ENCODE results near the gene DHTKD1. TPM values are rescaled to one million over a fixed set of nuclear protein-coding genes. Genes with fewer than 3 reads are reported as not detected.

Gene DHTKD1, protein sequence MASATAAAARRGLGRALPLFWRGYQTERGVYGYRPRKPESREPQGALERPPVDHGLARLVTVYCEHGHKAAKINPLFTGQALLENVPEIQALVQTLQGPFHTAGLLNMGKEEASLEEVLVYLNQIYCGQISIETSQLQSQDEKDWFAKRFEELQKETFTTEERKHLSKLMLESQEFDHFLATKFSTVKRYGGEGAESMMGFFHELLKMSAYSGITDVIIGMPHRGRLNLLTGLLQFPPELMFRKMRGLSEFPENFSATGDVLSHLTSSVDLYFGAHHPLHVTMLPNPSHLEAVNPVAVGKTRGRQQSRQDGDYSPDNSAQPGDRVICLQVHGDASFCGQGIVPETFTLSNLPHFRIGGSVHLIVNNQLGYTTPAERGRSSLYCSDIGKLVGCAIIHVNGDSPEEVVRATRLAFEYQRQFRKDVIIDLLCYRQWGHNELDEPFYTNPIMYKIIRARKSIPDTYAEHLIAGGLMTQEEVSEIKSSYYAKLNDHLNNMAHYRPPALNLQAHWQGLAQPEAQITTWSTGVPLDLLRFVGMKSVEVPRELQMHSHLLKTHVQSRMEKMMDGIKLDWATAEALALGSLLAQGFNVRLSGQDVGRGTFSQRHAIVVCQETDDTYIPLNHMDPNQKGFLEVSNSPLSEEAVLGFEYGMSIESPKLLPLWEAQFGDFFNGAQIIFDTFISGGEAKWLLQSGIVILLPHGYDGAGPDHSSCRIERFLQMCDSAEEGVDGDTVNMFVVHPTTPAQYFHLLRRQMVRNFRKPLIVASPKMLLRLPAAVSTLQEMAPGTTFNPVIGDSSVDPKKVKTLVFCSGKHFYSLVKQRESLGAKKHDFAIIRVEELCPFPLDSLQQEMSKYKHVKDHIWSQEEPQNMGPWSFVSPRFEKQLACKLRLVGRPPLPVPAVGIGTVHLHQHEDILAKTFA
- total RNA-seq (10 to 100 TPM; 10.3 to 33.2 (median 26.4) TPM), polyA plus RNA-seq (10 to 100 TPM; 13.5 to 30.7 TPM)
- long read RNA-seq, donor 1, full-length matches to known transcripts = 62 of 123 reads
- long read RNA-seq, donor 1, partial matches to known transcripts = 18 of 123 reads
- long read RNA-seq, donor 1, other reads (novel, unspliced or antisense) = 43 of 123 reads
- long read RNA-seq, donor 2, partial matches to known transcripts = 9 of 9 reads
- long read RNA-seq, donor 2, other reads (novel, unspliced or antisense) = 0 of 9 reads
- long read RNA-seq, donor 3, full-length matches to known transcripts = 37 of 53 reads
- long read RNA-seq, donor 3, partial matches to known transcripts = 5 of 53 reads
- long read RNA-seq, donor 3, other reads (novel, unspliced or antisense) = 11 of 53 reads

- Histone ChIP-seq H3K36me3 (no peaks in the 10 kb centered on the region), H3K4me1 (ENCODE audit: insufficient read depth) (peaks cover 3% of the 10 kb centered on the region), H3K4me3 (peak within 1 kb of the TSS; percentile 100), H3K27me3 (no peaks in the 10 kb centered on the region), H3K27ac (peak within 1 kb of the TSS; percentile 37 to 70), H3K9me3 (no peaks in the 10 kb centered on the region)
- intact Hi-C loops (cut with DNase I) = no loop called here
- no peak for TF ChIP-seq EP300 (IDR thresholded peaks at IDR 0.05)
- peak; percentile 82 for TF ChIP-seq POLR2A (IDR thresholded peaks at IDR 0.05)
- TF ChIP-seq, protein P1, sequence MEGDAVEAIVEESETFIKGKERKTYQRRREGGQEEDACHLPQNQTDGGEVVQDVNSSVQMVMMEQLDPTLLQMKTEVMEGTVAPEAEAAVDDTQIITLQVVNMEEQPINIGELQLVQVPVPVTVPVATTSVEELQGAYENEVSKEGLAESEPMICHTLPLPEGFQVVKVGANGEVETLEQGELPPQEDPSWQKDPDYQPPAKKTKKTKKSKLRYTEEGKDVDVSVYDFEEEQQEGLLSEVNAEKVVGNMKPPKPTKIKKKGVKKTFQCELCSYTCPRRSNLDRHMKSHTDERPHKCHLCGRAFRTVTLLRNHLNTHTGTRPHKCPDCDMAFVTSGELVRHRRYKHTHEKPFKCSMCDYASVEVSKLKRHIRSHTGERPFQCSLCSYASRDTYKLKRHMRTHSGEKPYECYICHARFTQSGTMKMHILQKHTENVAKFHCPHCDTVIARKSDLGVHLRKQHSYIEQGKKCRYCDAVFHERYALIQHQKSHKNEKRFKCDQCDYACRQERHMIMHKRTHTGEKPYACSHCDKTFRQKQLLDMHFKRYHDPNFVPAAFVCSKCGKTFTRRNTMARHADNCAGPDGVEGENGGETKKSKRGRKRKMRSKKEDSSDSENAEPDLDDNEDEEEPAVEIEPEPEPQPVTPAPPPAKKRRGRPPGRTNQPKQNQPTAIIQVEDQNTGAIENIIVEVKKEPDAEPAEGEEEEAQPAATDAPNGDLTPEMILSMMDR (IDR thresholded peaks at IDR 0.05) = peak; percentile 42 to 77 (median 51)
- 1 to 4% (median 4%) methylated on average over 40 to 66 of the region's 66 CpGs for WGBS, 3 donors
- peak; percentile 98 to 100 (median 99) for DNase-seq
Observed at GRCh38 chr10:12068449-12069269, at the start of gene DHTKD1. Gene DHTKD1 (plus strand): TSS chr10:12068954. CDS start chr10:12069034, 80 bp downstream.

- no peaks in the 10 kb centered on the region for H3K9me3 ChIP-seq
- intact Hi-C loops (cut with DNase I) = no loop called here
- TF ChIP-seq EP300 (IDR thresholded peaks at IDR 0.05) (no peak), POLR2A (IDR thresholded peaks at IDR 0.05) (no peak)
- TF ChIP-seq, protein P1 (IDR thresholded peaks at IDR 0.05) = no peak
- peak in 1 of 5 donors; percentile 29 for DNase-seq
- 34 to 42% (median 41%) methylated on average over 9 of the region's 9 CpGs for WGBS, 3 donors
- no peaks in the 10 kb centered on the region for H3K36me3 ChIP-seq
- H3K4me3 ChIP-seq = no peak overlapping the region
- no peaks in the 10 kb centered on the region for H3K27me3 ChIP-seq
- H3K4me1 ChIP-seq (ENCODE audit: insufficient read depth) = peaks cover 2% of the 10 kb centered on the region
- H3K27ac ChIP-seq = peak overlapping the region in 1 of 2 donors; percentile 25
Observed at GRCh38 chr10:12019283-12019971, 49.3 kb upstream of the DHTKD1 start.

- Histone ChIP-seq H3K4me1 (ENCODE audit: insufficient read depth) (peaks cover 2% of the 10 kb centered on the region), H3K4me3 (no peak overlapping the region), H3K27me3 (no peaks in the 10 kb centered on the region), H3K27ac (no peak overlapping the region), H3K36me3 (no peaks in the 10 kb centered on the region), H3K9me3 (no peaks in the 10 kb centered on the region)
- TF ChIP-seq, protein P1 (IDR thresholded peaks at IDR 0.05) = no peak
- no peak for TF ChIP-seq POLR2A (IDR thresholded peaks at IDR 0.05)
- no peak for TF ChIP-seq EP300 (IDR thresholded peaks at IDR 0.05)
- 90 to 94% (median 93%) methylated on average over 2 of the region's 2 CpGs for WGBS, 3 donors
- intact Hi-C loops (cut with DNase I) = no loop called here
- DNase-seq = no peak
Observed at GRCh38 chr10:12020574-12020973, 48.2 kb upstream of the DHTKD1 start.

Data from ovary (tissue), 10 donors.